Transverse colon (tissue), 4 donors: ENCODE measurements around the gene KCTD21.

Experiments
- CTCF ChIP-seq, 5 experiments: fragments of 200-600 bp in 3 of 5; fragments of 450-650 bp in 2 of 5; sonication (generic) in 3 of 5; IDR thresholded peaks; 1 replicate in 2 of 5; 2 replicates in 3 of 5; pipeline ENCODE4 v1.5.1; 2016 to 2017; ENCODE audit warnings: antibody characterized with exemption in 5 of 5, inconsistent platforms in 3 of 5, mild to moderate bottlenecking in 2 of 5, moderate library complexity in 1 of 5
- POLR2A ChIP-seq: fragments of 450-650 bp; IDR thresholded peaks from one replicate; pipeline ENCODE4 v1.6.1; 2016; ENCODE audit warnings: antibody characterized with exemption, mild to moderate bottlenecking, moderate library complexity
- POLR2AphosphoS5 ChIP-seq, 3 donors: sonication (generic); formaldehyde crosslinking; IDR thresholded peaks; one replicate each; pipeline ENCODE4 v1.6.1; 2016; ENCODE audit warnings: antibody characterized with exemption in 3 of 3

DNA sequence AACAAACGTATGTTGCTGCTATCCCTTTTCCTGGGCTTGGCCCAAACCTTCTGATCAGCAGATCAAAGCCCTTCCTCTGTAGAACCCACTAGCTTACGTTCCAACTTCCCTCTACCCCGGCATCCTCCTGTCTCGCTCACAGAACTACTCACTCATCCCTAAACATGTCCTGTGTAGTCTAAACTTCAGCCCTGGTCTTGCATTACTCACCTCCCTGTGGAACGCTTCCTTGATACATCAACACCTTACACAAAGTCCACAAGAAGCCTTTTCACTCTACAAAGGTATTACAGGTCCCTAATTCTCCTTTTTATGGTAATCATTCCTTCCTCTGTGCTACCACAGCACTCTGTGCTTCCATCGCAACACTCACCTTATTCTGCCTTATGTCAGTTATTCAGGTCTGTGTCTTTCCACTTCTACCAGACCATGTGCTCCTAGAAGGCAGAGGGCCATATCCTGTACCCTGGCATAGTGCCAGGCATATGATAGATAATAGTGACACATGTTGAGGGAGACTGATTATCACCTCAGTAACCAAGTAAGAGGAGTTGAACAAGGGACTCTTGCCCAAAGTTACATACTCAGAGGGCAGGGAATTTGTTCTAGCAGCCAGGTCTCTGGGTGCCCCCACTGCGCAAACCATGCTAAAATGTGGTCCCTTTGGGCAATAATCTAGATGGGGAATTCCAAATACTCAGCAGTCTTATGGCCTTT, 41.9 kb upstream of the KCTD21 start:
- TF ChIP-seq CTCF (IDR thresholded peaks at IDR 0.05): no peak
- TF ChIP-seq POLR2AphosphoS5 (IDR thresholded peaks at IDR 0.05): no peak
- no peak for TF ChIP-seq POLR2A
